ENCODE measurements around the gene PHC1. TPM values are rescaled to one million over a fixed set of nuclear protein-coding genes. Genes with fewer than 3 reads are reported as not detected.

The PHC1 gene
- total RNA-seq, 1 experiment from 2014 or later = 568 TPM

- no peaks in the 10 kb centered on the region for H3K27me3 ChIP-seq (ENCODE audit: insufficient read depth, low read length)
- no peak overlapping the region for H3K18ac ChIP-seq (ENCODE audit: insufficient read length, low read depth, low read length)
- no peak overlapping the region for H3T11ph ChIP-seq (ENCODE audit: low read length)
- H3K23me2 ChIP-seq (ENCODE audit: insufficient read length, low read depth, low read length, poor library complexity, severe bottlenecking) = no peaks in the 10 kb centered on the region
- no peak overlapping the region for H3K23ac ChIP-seq (ENCODE audit: insufficient read length, low read depth, low read length)
- WGBS (ENCODE audit: extremely low coverage, insufficient read length, low lambda C conversion rate) = no CpG with 5 or more reads among the region's 7 CpGs
- H3K4me2 ChIP-seq (ENCODE audit: insufficient read depth, insufficient read length, low read length) = no peak overlapping the region
- H3K79me1 ChIP-seq (ENCODE audit: insufficient read depth, low read depth, low read length, poor library complexity, severe bottlenecking) = no peaks in the 10 kb centered on the region
- no peak overlapping the region for H4K8ac ChIP-seq (replicated peaks; ENCODE audit: insufficient read length, low read depth, low read length)
- DNase-seq = no peak
- no peak overlapping the region for H3K9ac ChIP-seq (ENCODE audit: extremely low read depth, insufficient read length, low read length)
- no peak overlapping the region for H3K4me3 Mint-ChIP-seq
- no peak overlapping the region for H4K5ac ChIP-seq (ENCODE audit: insufficient read length, low read depth, low read length)
- H2BK12ac ChIP-seq (ENCODE audit: insufficient read length, low read depth, low read length) = no peak overlapping the region
- H2BK120ac ChIP-seq (ENCODE audit: low read depth, low read length, poor library complexity, severe bottlenecking) = no peak overlapping the region
- TF ChIP-seq, protein P1, sequence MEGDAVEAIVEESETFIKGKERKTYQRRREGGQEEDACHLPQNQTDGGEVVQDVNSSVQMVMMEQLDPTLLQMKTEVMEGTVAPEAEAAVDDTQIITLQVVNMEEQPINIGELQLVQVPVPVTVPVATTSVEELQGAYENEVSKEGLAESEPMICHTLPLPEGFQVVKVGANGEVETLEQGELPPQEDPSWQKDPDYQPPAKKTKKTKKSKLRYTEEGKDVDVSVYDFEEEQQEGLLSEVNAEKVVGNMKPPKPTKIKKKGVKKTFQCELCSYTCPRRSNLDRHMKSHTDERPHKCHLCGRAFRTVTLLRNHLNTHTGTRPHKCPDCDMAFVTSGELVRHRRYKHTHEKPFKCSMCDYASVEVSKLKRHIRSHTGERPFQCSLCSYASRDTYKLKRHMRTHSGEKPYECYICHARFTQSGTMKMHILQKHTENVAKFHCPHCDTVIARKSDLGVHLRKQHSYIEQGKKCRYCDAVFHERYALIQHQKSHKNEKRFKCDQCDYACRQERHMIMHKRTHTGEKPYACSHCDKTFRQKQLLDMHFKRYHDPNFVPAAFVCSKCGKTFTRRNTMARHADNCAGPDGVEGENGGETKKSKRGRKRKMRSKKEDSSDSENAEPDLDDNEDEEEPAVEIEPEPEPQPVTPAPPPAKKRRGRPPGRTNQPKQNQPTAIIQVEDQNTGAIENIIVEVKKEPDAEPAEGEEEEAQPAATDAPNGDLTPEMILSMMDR (conservative IDR thresholded peaks at IDR 0.05) = no peak
- H2AK5ac ChIP-seq (ENCODE audit: insufficient read length, low read length) = no peak overlapping the region
- H3K9me3 Mint-ChIP-seq = peaks cover 21 to 43% of the 10 kb centered on the region in 2 experiments; a peak in 4 of 5 replicates
- no peak overlapping the region for H2BK15ac ChIP-seq (ENCODE audit: low read depth, low read length)
- no peak overlapping the region for H2BK5ac ChIP-seq (ENCODE audit: insufficient read length, low read length)
- H4K91ac ChIP-seq (ENCODE audit: insufficient read length, low read depth, low read length) = no peak overlapping the region
- no peak overlapping the region for H3K4ac ChIP-seq (ENCODE audit: low read depth, low read length)
- no peaks in the 10 kb centered on the region for H4K20me1 ChIP-seq (ENCODE audit: control insufficient read depth, insufficient read depth, insufficient read length)
- H2AFZ ChIP-seq (ENCODE audit: low read length) = no peak overlapping the region
- peaks cover 4 to 8% of the 10 kb centered on the region in 2 experiments; a peak in 3 of 4 replicates for H3K4me1 Mint-ChIP-seq
- no peaks in the 10 kb centered on the region for H3K9me3 ChIP-seq (ENCODE audit: control insufficient read depth, low read depth, low read length)
- no peak overlapping the region for H3K56ac ChIP-seq (ENCODE audit: insufficient read length, low read depth, low read length)
- H2BK20ac ChIP-seq (ENCODE audit: low read depth, low read length, poor library complexity, severe bottlenecking) = no peak overlapping the region
- H3K36me3 Mint-ChIP-seq (ENCODE audit: insufficient read depth in 1 of 3, low read depth in 3 of 3) = peaks cover 15 to 41% (median 36%) of the 10 kb centered on the region in 3 experiments
- no peaks in the 10 kb centered on the region; the same call in 1 of the 2 replicates for H3K4me1 ChIP-seq (ENCODE audit: insufficient read depth, low read length)
- H3K79me2 ChIP-seq (ENCODE audit: insufficient read depth, low read length) = no peaks in the 10 kb centered on the region
- no peak overlapping the region for H3K27ac Mint-ChIP-seq
- H3K14ac ChIP-seq (ENCODE audit: insufficient read depth, low read length) = no peak overlapping the region
- H3K27me3 Mint-ChIP-seq (ENCODE audit: low read depth) = no peaks in the 10 kb centered on the region
- no peak overlapping the region for H3K27ac ChIP-seq (ENCODE audit: insufficient read length, low read depth, low read length)
Observed at GRCh38 chr12:8897081-8897480, 17.2 kb upstream of the PHC1 start.

Measured in H9 (cell line).